Neural cell (in vitro differentiated cells): ENCODE measurements around the gene KBTBD7. TPM values are rescaled to one million over a fixed set of nuclear protein-coding genes. Genes with fewer than 3 reads are reported as not detected.

ENCODE experiments used
- H2AFZ ChIP-seq: fragments of 200-600, 300-800 bp; sonication (generic), shearing (Covaris generic); 2 replicates; pipeline ENCODE4 v1.6.0; 2014; ENCODE audit warnings: low read depth, mild to moderate bottlenecking, antibody characterized with exemption, low read length, moderate library complexity
- H3F3A ChIP-seq: fragments of 200-600 bp; shearing (Covaris generic); 2 replicates; pipeline ENCODE4 v1.6.1; 2016; ENCODE audit warnings: mild to moderate bottlenecking, moderate library complexity, mixed read lengths, antibody characterized with exemption, low read length; ENCODE audit not compliant: insufficient read depth, poor library complexity, severe bottlenecking
- H3K27ac ChIP-seq: fragments of 200-600, 300-800 bp; sonication (generic), shearing (Covaris generic); 2 replicates; pipeline ENCODE4 v1.5.1; 2014; ENCODE audit warnings: mild to moderate bottlenecking, low read length, moderate library complexity
- H3K27me3 ChIP-seq: fragments of 300-800, 200-600 bp; sonication (generic), shearing (Covaris generic); 2 replicates; pipeline ENCODE4 v1.6.0; 2014; ENCODE audit warnings: mild to moderate bottlenecking, low read depth, low read length, moderate library complexity; ENCODE audit not compliant: insufficient read depth
- H3K36me3 ChIP-seq: fragments of 300-800, 200-600 bp; sonication (generic), shearing (Covaris generic); 2 replicates; pipeline ENCODE4 v1.5.1; 2014; ENCODE audit warnings: mild to moderate bottlenecking, antibody characterized with exemption, low read length, moderate library complexity; ENCODE audit not compliant: insufficient read depth
- H3K4me2 ChIP-seq: fragments of 300-800, 200-600 bp; sonication (generic), shearing (Covaris generic); 2 replicates; pipeline ENCODE4 v1.6.0; 2014; ENCODE audit warnings: mild to moderate bottlenecking, low read length
- H3K4me3 ChIP-seq: fragments of 300-800, 200-600 bp; sonication (generic), shearing (Covaris generic); 2 replicates; pipeline ENCODE4 v1.5.1; 2014; ENCODE audit warnings: mild to moderate bottlenecking, low read length, moderate library complexity
- H3K79me2 ChIP-seq: fragments of 200-600 bp; shearing (Covaris generic); replicated peaks from 2 replicates; pipeline ENCODE4 v1.6.0; 2014; ENCODE audit warnings: mild to moderate bottlenecking, low read length, moderate library complexity; ENCODE audit not compliant: insufficient read depth
- H3K9ac ChIP-seq: fragments of 300-800, 200-600 bp; sonication (generic), shearing (Covaris generic); 2 replicates; pipeline ENCODE4 v1.6.1; 2016; ENCODE audit warnings: mild to moderate bottlenecking, low read length, mixed read lengths
- H3K9me2 ChIP-seq: fragments of 200-600 bp; shearing (Covaris generic); 2 replicates; pipeline ENCODE4 v1.6.1; 2016; ENCODE audit warnings: mild to moderate bottlenecking, low read length, mixed read lengths; ENCODE audit not compliant: insufficient read depth
- H3K9me3 ChIP-seq: fragments of 200-600, 300-800 bp; sonication (generic), shearing (Covaris generic); 2 replicates; pipeline ENCODE4 v1.6.1; 2016; ENCODE audit warnings: mild to moderate bottlenecking, mixed run types, low read length, moderate library complexity, mixed read lengths
- H4K20me1 ChIP-seq: fragments of 200-600 bp; shearing (Covaris generic); 2 replicates; pipeline ENCODE4 v1.6.1; 2016; ENCODE audit warnings: mild to moderate bottlenecking, mixed run types; ENCODE audit not compliant: insufficient read depth
- CTCF ChIP-seq: fragments of 450-650 bp; IDR thresholded peaks from 2 replicates; pipeline ENCODE4 v1.5.1; 2014; ENCODE audit warnings: antibody characterized with exemption, mild to moderate bottlenecking, moderate library complexity; ENCODE audit not compliant: poor library complexity, severe bottlenecking
- EP300 ChIP-seq: fragments of 450-650 bp; conservative IDR thresholded peaks from 2 replicates; pipeline ENCODE4 v1.6.1; 2014; ENCODE audit warnings: antibody characterized with exemption, mild to moderate bottlenecking, moderate library complexity; ENCODE audit not compliant: poor library complexity, severe bottlenecking
- EZH2 ChIP-seq: fragments of 200-600, 300-800 bp; shearing (Covaris generic), sonication (generic); IDR thresholded peaks from 2 replicates; pipeline ENCODE4 v1.6.1; 2014; ENCODE audit warnings: antibody characterized with exemption, low read length, borderline replicate concordance, mild to moderate bottlenecking; ENCODE audit not compliant: insufficient read depth, poor library complexity, severe bottlenecking
- MXI1 ChIP-seq: fragments of 450-650 bp; conservative IDR thresholded peaks from 2 replicates; pipeline ENCODE4 v1.6.1; 2014; ENCODE audit warnings: antibody characterized with exemption, mild to moderate bottlenecking; ENCODE audit not compliant: poor library complexity, severe bottlenecking
- POLR2AphosphoS5 ChIP-seq: IDR thresholded peaks from 2 replicates; pipeline ENCODE4 v1.6.1; 2012
- RAD21 ChIP-seq: fragments of 450-650 bp; conservative IDR thresholded peaks from 2 replicates; pipeline ENCODE4 v1.6.1; 2014; ENCODE audit warnings: antibody characterized with exemption, mild to moderate bottlenecking, moderate library complexity
- REST ChIP-seq: IDR thresholded peaks from 2 replicates; pipeline ENCODE4 v1.6.1; 2012; ENCODE audit warnings: borderline replicate concordance
- SMC3 ChIP-seq: fragments of 450-650 bp; conservative IDR thresholded peaks from 2 replicates; pipeline ENCODE4 v1.6.1; 2014; ENCODE audit warnings: antibody characterized with exemption, mild to moderate bottlenecking, moderate library complexity; ENCODE audit not compliant: poor library complexity
- TAF1 ChIP-seq: IDR thresholded peaks from 2 replicates; pipeline ENCODE4 v1.6.1; 2012; ENCODE audit warnings: low read depth
- polyA plus RNA-seq: library from polyadenylated mRNA; depleted of rRNA; stranded (reverse); fragments of >200 nt; gene quantifications from 2 replicates; pipeline ENCODE4 v1.2.3, GENCODE V29; 2014

The KBTBD7 gene
- polyA plus RNA-seq, 1 donor from 2014 or later: 28.0 TPM

GRCh38 chr13:41206467-41206866, 12.1 kb upstream of the KBTBD7 start:
- Histone ChIP-seq H3K79me2 (no peaks in the 10 kb centered on the region), H3K27me3 (no peaks in the 10 kb centered on the region), H3K36me3 (no peaks in the 10 kb centered on the region), H2AFZ (no peak overlapping the region), H3F3A (no peaks in the 10 kb centered on the region), H4K20me1 (no peaks in the 10 kb centered on the region), H3K9me2 (no peaks in the 10 kb centered on the region), H3K27ac (no peak overlapping the region), H3K9me3 (no peaks in the 10 kb centered on the region), H3K4me3 (no peak overlapping the region), H3K9ac (no peak overlapping the region), H3K4me2 (no peak overlapping the region)
- TF ChIP-seq EP300 (no peak), CTCF (no peak), MXI1 (no peak), SMC3 (no peak), EZH2 (no peak), POLR2AphosphoS5 (no peak), TAF1 (no peak), RAD21 (no peak), REST (no peak)

GRCh38 chr13:41203810-41204209, 9.4 kb upstream of the KBTBD7 start:
- no peaks in the 10 kb centered on the region for H3K9me3 ChIP-seq
- no peak overlapping the region for H2AFZ ChIP-seq
- no peak overlapping the region for H3K9ac ChIP-seq
- TF ChIP-seq SMC3: no peak
- TF ChIP-seq EP300: no peak
- TF ChIP-seq CTCF: no peak
- TF ChIP-seq RAD21: no peak
- no peak for TF ChIP-seq TAF1
- no peak for TF ChIP-seq POLR2AphosphoS5
- TF ChIP-seq EZH2: no peak
- no peak for TF ChIP-seq MXI1
- H4K20me1 ChIP-seq: no peaks in the 10 kb centered on the region
- H3K79me2 ChIP-seq: no peaks in the 10 kb centered on the region
- no peaks in the 10 kb centered on the region for H3K36me3 ChIP-seq
- H3F3A ChIP-seq: no peaks in the 10 kb centered on the region
- no peaks in the 10 kb centered on the region for H3K27me3 ChIP-seq
- H3K27ac ChIP-seq: no peak overlapping the region
- H3K4me3 ChIP-seq: no peak overlapping the region
- no peak overlapping the region for H3K4me2 ChIP-seq
- no peaks in the 10 kb centered on the region for H3K9me2 ChIP-seq
